IPS DF 4.7 (cell line): ENCODE results near the gene TBC1D2B.

Experiments used
- DNase-seq: peaks from one replicate; pipeline ENCODE4 v3.0.0-alpha.2; 2013; ENCODE audit warnings: low spot score; ENCODE audit errors: extremely low read depth

Gene TBC1D2B

GRCh38 chr15:78077053-78077870 is at the start of gene TBC1D2B:
TSS of gene TBC1D2B (minus strand) at chr15:78077711. CDS start at chr15:78077652, 59 bp downstream.
- no peak for DNase-seq

- DNase-seq = no peak
These were observed 47.8 kb upstream of the TBC1D2B start for GRCh38 chr15:78125267-78125666.

DNA sequence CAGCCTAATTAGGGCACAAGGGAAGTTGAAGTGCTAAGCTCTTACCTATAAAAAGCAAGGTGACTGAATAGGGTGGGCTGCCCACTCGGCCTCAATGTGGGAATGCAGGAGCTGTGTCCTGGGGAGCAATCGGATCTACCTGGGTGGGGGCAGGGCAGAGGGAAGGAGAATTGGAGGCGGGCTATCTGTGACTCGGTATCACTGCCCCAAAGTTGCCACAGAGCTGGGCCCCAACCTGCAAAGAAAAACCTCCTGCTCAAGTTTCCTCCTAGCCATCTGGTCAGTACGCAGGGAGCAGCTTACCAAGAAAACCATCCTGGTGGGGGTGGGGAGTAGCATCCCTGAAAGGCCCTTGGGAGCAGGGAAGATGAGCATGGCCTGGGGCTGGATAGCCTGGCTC is 43.0 kb upstream of the TBC1D2B start:
- no peak for DNase-seq

DNA sequence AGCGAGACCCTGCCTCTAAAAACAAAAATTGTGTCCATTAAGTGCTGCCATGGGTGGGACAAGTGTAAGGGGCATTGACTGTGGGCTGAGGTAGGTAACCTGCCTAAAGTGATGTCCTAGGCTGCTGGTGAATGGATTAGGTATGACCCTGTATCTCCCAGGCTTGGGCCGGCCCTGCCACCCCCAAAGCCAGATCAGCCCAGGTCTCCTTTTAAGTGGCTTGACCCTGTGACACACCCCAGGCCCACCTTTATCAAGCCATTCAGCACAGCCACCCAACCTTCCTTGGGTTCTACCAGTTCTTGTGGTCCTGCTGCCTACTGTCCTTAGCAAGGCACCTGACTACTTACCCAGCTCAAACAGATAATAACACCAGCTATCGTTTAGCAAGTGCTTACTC is 35.0 kb upstream of the TBC1D2B start:
- DNase-seq = no peak

- DNase-seq = no peak
These were observed 34.3 kb upstream of the TBC1D2B start for GRCh38 chr15:78111788-78112187.

GRCh38 chr15:78110916-78111475 is 33.5 kb upstream of the TBC1D2B start:
- no peak for DNase-seq

DNA sequence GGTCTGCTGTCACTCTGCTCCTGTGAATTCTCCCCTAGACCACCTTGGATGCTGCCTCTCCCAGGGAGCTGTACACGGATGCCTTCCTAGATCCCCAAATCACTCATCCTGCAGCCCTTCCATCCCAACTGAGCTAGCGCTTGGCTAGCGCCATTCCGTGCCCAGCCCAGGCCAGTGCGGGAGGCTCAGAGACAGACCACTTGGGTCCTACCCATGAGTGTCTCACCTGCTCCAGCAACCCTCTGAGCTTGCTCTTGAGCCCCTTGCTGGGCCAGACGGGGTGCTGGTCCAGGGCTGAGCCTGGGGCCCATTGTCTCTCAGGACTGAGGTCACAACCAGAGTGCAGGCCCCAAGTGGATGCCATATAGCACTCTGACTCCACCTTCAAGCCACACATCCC is 32.6 kb upstream of the TBC1D2B start:
- no peak for DNase-seq

DNA sequence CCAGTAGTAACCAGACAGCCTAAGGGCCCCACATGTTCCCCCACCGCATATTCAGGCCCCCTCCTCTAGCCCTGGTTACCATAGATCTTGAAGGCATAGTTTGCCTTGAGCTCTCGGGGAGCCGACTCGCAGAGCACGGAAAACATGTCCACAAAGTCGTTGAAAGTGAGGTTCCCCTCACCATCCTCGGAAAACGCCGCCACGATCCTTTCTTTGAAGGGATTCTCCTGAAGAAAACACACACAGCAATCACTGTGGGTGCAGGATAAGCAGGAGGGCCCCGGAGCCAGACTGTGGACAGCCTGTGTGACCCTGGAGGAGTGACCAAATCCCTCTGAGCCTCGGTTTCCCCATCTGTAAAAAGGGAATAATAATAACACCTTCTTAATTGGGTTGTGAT is 31.6 kb upstream of the TBC1D2B start:
- DNase-seq = no peak

DNA sequence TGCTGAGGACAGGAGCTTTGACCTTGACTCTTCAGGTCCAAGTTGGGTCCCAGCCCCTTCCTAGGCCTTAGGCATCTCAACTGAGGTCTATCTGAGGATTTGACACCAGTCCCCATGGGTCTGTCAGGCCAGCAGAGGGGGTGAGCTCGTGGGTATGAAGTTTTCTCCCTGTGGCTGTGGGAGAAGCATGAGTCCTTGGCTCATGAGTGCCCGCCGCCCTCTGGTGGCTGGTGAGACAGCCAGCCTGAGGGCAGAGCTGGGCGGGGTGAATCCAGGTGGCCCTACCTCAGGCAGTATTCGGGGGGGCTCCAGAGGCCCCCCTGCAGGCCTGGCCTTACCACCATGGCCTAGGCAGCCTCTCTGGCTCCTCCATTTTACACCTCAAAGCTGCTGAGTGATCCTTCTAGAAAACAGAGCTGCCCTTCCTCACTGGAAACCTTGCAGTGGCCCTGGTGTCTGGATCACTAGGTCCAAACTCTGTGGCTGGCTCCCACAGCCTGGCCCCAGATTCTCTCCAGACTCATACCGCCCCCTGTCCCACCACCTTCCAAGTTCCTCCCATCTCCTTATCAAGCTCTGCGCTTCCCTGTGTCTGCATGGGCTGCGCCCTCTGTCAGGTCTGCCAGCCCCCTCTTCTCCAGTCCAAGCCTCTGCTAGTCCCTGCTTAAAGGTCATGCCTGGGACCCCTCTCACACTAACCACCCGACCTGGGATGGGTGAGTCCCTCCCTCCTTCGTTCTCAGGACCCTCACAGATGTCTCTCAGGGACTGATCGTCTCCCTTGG is 31.0 kb upstream of the TBC1D2B start:
- no peak for DNase-seq

DNA sequence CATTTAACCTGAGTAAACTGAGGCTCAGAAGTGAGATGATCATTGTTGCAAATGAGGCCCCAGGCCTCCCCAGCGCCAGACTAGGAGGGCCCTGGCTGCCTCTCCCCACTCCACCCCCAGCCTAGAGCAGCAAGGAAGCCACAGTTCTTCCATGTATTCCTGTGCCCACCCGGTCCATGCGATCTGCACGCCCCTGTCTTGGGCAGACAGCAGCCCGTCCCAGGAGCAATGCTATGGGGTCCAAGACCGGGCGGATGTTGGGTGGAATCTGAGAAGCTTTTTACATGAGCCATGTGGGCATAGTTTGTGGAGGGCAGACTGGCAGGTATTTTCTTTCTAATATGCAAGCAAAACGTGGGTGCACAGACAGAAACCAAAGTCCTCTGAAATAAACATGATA is 30.0 kb upstream of the TBC1D2B start:
- no peak for DNase-seq

- no peak for DNase-seq
These were observed 28.1 kb upstream of the TBC1D2B start for GRCh38 chr15:78105476-78106241.

- no peak for DNase-seq
These were observed 27.3 kb upstream of the TBC1D2B start for GRCh38 chr15:78104566-78105475.

- no peak for DNase-seq
These were observed 26.6 kb upstream of the TBC1D2B start for GRCh38 chr15:78104119-78104479.

DNA sequence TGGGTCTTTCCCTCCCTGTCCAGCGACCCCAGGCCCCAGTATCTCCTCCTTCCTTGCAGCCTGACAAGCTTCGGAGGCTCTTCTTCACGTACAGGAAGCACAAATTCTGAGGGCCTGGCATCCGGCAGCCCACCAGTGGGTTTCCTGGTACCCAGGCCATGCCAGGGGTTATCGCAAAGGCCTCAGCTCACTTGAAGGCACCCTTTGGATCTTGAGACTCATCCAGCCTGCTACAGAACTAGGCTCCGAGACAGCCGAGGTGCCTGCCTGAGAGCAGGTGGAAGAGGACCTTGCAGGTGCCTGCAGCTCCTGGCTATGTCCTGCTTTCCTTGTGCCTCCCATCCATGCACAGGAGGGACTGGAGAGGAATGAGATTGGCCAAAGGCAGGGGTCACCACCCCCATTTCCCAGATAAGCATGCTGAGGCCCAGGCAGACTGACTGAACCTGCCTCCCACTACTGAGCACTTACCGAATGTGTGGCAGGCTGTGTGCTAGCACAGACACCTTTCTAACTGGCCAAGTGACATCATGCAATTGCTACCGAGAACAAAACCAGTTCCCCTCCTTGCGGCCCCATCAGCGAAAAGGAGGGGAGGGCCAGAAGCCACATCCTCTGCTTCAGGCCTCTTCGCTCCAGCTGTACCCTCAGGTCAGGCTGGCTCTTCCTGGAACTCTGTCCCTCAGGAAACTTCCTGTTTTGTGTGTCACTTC is 26.1 kb upstream of the TBC1D2B start:
- no peak for DNase-seq

- no peak for DNase-seq
These were observed 25.2 kb upstream of the TBC1D2B start for GRCh38 chr15:78102741-78103140.

- no peak for DNase-seq
These were observed 24.7 kb upstream of the TBC1D2B start for GRCh38 chr15:78102211-78102610.

DNA sequence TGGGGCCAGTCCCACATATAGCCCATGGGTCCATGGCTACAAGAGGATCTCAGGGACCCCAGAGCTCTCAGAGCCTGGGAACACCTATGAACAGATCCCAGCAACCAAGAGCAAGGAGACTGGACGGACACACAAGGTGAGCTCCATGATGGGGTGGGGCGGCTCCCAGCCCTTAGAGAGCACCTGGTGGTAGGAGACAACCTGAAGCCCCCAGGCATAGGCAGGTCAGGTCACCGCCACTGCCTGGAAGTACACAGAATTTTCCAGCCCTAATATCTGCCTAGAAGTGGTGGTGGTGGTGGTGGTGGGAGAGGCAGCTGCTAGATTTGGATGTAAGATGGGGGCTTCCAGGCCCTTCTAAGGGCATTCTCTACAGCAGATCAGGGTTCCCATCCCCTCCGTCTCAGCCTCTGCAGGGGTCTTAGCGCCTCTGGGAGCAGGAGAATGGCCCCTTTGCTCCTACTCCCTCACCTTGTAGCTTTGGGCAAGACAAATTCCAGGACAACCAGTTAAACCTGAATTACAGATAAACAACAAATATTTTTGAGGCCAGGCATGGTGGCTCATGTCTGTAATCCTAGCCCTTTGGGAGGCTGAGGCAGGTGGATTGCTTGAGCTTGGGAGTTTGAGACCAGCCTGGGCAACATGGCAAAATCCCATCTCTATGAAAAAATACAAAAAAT is 24.1 kb upstream of the TBC1D2B start:
- no peak for DNase-seq

DNA sequence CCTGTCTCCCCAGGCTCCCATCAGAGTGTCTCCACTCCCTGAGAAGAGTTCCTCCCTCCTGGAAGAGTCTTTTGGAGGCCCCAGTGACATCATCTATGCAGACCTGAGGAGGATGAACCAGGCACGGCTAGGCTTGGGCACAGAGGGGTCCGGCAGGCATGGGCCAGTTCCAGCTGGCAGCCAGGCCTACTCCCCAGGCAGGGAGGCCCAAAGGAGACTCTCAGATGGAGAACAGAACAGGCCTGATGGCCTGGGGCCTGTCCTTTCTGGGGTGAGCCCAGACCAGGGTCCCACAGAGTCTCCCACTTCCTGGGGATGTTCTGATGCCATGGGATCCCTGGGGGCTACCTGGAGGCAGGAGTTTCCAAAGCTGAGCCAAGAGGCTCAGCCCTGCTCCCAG is 23.4 kb upstream of the TBC1D2B start:
- DNase-seq = no peak

DNA sequence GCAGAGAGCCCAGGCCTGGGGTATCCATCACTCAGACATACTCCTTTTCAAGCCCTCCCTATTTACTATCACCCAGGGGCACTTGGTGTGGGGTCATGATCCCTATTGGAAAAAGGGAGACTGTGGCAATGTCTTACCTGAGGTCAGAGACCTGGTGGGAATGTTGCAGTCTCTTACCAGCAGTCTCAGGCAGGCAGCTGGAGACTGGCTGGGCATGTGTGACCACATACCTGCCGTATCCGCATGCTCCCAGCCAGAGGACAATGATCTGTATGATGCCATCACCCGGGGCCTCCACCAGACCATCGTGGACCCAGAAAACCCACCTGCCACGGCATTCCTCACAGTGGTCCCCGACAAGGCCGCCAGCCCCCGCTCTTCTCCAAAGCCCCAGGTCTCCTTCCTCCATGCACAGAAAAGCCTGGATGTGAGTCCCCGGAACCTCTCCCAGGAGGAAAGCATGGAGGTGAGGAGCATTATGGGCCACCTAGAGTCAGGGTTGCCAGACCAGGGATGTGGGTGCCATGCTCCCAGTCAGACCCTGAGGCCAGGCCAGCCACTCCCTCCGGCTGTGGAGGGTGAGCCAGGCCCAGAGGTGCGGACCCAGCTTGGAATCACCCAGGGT is 20.7 kb upstream of the TBC1D2B start:
- no peak for DNase-seq
